Activated T-helper 2 cell treated with anti-CD3 and anti-CD28 coated beads, Interferon-gamma antibody, Interleukin-2, Interleukin-4, amounts not matched to agents 10 μg/mL and 5 μg/mL and 100 μg/mL, durations not matched to agents 14 hours and 24 hours and 36 hours (primary cell): ENCODE data around the gene IL22RA1. TPM values are rescaled to one million over a fixed set of nuclear protein-coding genes. Genes with fewer than 3 reads are reported as not detected.

ENCODE experiments used
- DNase-seq: peaks from one replicate; pipeline ENCODE4 v3.0.0; 2021; ENCODE audit warnings: low spot score
- H3K27ac Mint-ChIP-seq: one replicate; pipeline ENCODE4 v1.8.0; 2021; ENCODE audit warnings: mixed read lengths
- H3K27me3 Mint-ChIP-seq: one replicate; pipeline ENCODE4 v1.8.0; 2021; ENCODE audit warnings: low read depth, mixed read lengths
- H3K36me3 Mint-ChIP-seq: one replicate; pipeline ENCODE4 v1.8.0; 2021; ENCODE audit warnings: low read depth, mixed read lengths
- H3K4me1 Mint-ChIP-seq: one replicate; pipeline ENCODE4 v1.8.0; 2021; ENCODE audit warnings: low read depth, mixed read lengths
- H3K4me3 Mint-ChIP-seq: one replicate; pipeline ENCODE4 v1.8.0; 2021; ENCODE audit warnings: low read depth, mild to moderate bottlenecking, moderate library complexity, mixed read lengths
- H3K9me3 Mint-ChIP-seq: one replicate; pipeline ENCODE4 v1.8.0; 2021; ENCODE audit warnings: mixed read lengths
- intact Hi-C: fragments of 100-400 bp; cut with micrococcal nuclease; formaldehyde crosslinking; loops from one replicate; pipeline ENCODE4 v1.15.1; 2023
- total RNA-seq: library from RNA; stranded (reverse); gene quantifications from 2 replicates; pipeline ENCODE4 v1.2.3, GENCODE V29; 2022

Gene IL22RA1
- total RNA-seq, 1 donor from 2014 or later = not detected

DNA sequence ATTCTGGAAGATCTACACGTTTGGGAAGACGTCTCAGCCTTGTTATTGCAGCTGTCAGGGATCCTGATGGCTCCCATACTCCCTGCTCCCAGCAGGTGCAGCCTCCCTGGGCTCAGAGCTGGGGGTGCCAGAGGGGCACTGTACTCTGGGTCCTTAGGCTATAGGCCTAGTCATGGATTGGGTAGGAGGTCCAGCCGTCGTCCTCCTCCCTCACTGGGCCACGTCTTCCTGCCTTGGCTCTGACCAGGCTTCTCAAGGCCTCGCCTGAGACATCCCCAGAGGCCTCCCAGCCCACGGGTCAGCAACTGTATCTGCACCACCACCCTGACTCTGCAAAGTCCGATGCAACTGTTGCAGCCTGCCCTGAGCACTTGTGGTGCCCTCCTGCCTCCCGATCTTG, 49.2 kb downstream of the IL22RA1 start:
- no peak for DNase-seq
- Mint-ChIP-seq H3K36me3 (no peaks in the 10 kb centered on the region), H3K4me1 (no peaks in the 10 kb centered on the region), H3K4me3 (no peak overlapping the region), H3K27ac (no peak overlapping the region), H3K9me3 (no peaks in the 10 kb centered on the region), H3K27me3 (peaks cover 2% of the 10 kb centered on the region)
- intact Hi-C loops = no loop called here

DNA sequence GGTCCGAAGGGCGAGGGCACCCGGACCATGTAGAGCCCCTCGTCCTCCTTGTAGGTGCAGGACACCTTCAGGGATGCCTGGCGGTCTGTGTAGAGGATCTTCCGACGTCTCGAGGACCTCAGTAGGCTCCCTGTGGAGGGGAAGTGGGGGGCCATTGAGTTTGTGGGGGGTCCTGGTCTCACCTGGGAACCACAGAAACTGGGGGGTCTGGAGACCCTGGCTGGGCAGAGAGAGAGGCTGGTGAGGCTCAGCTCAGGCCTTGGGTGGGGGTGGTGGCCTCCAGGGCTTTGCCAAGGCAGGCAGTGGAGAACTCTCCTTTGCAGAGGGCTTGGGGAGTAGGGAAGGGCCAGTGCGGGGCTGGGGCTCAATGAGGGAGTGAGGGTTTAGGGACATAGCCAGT, 50.0 kb downstream of the IL22RA1 start:
- H3K27ac Mint-ChIP-seq = no peak overlapping the region
- no peak overlapping the region for H3K4me3 Mint-ChIP-seq
- H3K27me3 Mint-ChIP-seq = peaks cover 2% of the 10 kb centered on the region
- no peak for DNase-seq
- no peaks in the 10 kb centered on the region for H3K4me1 Mint-ChIP-seq
- no peaks in the 10 kb centered on the region for H3K36me3 Mint-ChIP-seq
- intact Hi-C loops = no loop called here
- no peaks in the 10 kb centered on the region for H3K9me3 Mint-ChIP-seq

DNA sequence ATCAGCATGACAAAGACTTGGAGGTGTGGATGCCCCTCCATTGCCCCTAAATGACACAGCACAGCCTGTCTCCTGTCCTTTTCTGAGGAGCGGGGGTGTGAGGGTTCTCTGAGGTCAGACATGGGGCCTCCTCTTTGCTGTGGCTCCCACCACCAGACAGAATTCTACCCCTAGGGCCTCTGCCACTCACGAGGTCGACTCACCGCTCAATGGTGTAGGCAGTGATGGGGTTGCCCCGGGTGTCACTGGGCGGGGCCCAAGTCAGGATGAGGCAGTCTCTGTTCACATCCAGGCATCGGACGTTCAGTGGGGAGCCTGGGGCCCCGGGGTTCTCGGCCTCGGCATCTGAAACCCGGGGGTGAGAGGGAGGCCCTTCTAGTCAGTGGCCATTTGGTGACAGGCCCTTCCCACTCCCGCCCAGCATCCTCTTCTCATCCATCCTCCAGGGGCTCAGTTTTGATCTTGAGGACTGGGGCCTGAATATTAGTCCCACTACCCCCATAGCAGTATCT, 50.9 kb downstream of the IL22RA1 start:
- Mint-ChIP-seq H3K27ac (no peak overlapping the region), H3K27me3 (peaks cover 2% of the 10 kb centered on the region), H3K36me3 (no peaks in the 10 kb centered on the region), H3K4me1 (no peaks in the 10 kb centered on the region), H3K4me3 (no peak overlapping the region), H3K9me3 (no peaks in the 10 kb centered on the region)
- intact Hi-C loops = no loop called here
- no peak for DNase-seq

DNA sequence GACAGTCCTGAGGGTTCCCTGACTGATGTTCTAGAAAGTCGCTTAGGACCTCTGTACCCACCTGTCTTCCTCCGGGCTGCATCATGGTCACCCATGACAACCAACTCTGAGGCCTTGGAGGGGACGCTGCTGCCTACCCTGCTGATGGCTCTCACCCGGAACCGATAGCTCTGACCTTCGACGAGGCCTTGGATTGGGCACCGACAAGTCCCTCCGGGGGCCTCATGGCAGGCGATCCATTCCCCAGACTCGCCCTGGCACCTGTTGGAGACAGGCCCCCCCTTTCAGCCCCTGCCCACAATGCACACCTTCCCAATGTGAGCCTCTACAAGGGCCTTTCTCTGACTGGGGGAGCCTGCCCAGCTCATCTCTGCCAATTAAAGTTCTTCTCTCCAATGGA, 52.2 kb downstream of the IL22RA1 start:
- peaks cover 2% of the 10 kb centered on the region for H3K27me3 Mint-ChIP-seq
- DNase-seq = no peak
- intact Hi-C loops = no loop called here
- no peaks in the 10 kb centered on the region for H3K4me1 Mint-ChIP-seq
- no peak overlapping the region for H3K4me3 Mint-ChIP-seq
- H3K36me3 Mint-ChIP-seq = no peaks in the 10 kb centered on the region
- no peak overlapping the region for H3K27ac Mint-ChIP-seq
- no peaks in the 10 kb centered on the region for H3K9me3 Mint-ChIP-seq

DNA sequence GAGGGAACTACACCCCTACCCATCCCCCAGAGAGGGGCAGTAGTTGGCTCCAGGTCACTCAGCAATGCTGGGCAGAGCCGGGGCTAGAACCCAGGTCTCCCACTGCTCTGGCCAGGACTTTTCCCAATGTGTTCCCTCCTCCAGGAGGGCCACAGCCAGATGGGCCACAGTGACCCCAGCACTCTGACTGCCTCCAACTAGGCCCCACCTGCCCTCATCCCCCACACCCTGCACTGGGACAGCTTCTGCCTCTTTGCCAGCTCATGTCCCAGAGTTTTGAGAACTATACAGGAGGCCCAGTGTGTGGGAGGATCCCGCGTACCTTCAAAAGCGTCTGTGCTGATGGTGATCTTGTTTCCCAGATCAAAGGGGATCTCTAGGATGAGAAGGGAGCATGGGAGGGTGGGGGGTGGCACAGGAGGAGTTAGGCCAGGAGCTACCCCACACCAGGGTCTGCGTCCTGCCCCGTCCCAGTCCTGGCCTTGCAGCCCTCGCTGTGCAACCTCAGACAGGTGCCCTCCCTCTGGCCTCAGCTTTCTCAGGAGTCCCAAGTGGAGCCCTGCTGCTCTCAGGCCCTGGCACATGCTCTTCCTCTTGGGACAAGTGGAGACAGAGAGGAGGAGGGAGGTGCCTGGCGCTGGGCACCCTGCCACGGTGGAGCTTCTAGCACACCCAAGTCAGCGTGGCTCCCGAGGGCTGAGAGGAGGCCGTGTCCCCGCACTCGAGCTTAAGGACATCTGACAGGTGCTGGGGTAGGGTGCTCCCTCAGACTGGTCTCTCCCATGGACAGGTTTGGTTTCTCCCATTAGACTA, 53.0 kb downstream of the IL22RA1 start:
- no peak overlapping the region for H3K27ac Mint-ChIP-seq
- no peaks in the 10 kb centered on the region for H3K9me3 Mint-ChIP-seq

DNA sequence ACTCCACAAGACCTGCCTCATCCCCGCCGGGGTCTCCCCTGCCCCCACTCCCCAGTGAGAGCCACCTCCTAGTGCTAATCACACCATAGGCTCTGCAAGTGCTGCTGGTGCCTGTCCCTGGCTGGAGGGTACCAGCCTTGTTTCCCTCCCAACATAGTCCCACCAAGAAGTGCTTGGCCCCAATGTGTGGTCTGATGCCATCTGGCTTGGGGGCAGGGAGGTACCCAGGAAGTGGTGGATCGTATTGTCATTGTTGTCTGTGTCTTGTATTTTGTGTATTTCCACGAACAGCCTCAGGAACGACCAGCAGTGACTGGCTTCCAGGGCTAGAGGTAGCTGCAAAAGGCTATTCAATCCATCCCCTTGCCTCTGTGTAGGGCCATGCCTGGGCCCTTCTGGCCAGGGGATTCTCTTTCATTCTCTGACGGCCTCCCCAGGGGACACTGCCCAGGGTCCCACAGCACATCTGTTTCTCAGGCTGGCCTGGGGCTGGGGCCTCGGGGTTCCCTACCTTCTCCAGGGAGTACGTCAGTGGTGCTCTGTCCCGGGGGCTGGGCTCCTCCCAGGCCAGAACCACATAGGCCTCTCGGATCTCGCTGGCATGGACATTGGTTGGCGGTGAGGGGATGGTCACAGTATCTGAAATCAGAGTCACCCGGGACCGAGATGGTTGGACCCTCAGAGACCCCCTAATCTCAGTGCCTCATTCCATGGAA, 53.8 kb downstream of the IL22RA1 start:
- DNase-seq = no peak

More for the DNA sequence above, 53.0 kb downstream of the IL22RA1 start:
- Mint-ChIP-seq H3K36me3 (no peaks in the 10 kb centered on the region), H3K4me3 (no peak overlapping the region), H3K4me1 (no peaks in the 10 kb centered on the region), H3K27me3 (peaks cover 3% of the 10 kb centered on the region)
- intact Hi-C loops = no loop called here
- DNase-seq = no peak

DNA sequence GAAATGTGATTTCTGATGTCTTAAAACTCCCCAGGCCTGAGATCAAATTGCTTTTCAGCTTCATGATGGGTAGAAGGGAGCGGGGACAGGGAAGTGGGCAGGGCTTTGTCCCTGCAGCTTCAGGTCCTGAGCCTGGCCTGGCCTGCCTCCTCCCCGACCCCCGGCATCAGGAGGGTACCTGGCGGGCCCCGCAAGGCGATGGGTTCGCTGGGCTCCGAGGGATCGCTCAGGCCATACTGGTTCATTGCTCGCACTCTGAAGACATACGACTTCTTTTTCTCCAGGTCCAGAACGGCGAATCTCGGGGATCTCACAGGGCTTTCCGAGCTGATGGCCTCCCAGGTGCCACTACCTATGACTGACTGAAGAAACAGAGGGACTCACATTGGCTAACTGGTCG, 56.5 kb downstream of the IL22RA1 start:
- Mint-ChIP-seq H3K36me3 (no peaks in the 10 kb centered on the region), H3K4me3 (no peak overlapping the region), H3K9me3 (no peaks in the 10 kb centered on the region), H3K27me3 (peaks cover 1% of the 10 kb centered on the region), H3K27ac (no peak overlapping the region), H3K4me1 (no peaks in the 10 kb centered on the region)
- intact Hi-C loops = no loop called here
- no peak for DNase-seq

More for the DNA sequence above, 53.8 kb downstream of the IL22RA1 start:
- Mint-ChIP-seq H3K4me3 (no peak overlapping the region), H3K36me3 (no peaks in the 10 kb centered on the region), H3K27me3 (peaks cover 1% of the 10 kb centered on the region), H3K27ac (no peak overlapping the region), H3K9me3 (no peaks in the 10 kb centered on the region), H3K4me1 (no peaks in the 10 kb centered on the region)
- intact Hi-C loops = no loop called here

DNA sequence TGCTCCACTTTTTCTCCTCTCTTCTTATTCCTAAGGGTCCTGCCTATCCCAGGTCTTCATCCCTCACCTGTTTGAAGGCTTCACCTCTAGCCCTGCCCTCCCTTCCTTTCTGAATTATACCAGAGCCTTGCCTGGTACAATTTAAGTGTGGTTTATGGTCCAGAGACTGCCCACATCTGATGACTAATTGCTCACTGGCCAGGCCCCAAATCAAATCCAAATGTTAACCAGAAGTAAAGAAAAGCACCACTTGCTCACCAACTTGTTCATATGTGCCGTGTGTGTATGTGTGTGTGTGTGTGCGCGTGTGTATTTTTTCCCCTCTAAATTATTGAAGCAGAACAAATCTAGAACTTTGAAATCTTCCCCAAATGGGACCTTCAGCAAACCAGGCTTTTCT, 57.4 kb downstream of the IL22RA1 start:
- no peak for DNase-seq
- Mint-ChIP-seq H3K27ac (no peak overlapping the region), H3K9me3 (no peaks in the 10 kb centered on the region), H3K4me1 (no peaks in the 10 kb centered on the region), H3K4me3 (no peak overlapping the region), H3K27me3 (peaks cover 1% of the 10 kb centered on the region), H3K36me3 (no peaks in the 10 kb centered on the region)
- intact Hi-C loops = no loop called here

DNA sequence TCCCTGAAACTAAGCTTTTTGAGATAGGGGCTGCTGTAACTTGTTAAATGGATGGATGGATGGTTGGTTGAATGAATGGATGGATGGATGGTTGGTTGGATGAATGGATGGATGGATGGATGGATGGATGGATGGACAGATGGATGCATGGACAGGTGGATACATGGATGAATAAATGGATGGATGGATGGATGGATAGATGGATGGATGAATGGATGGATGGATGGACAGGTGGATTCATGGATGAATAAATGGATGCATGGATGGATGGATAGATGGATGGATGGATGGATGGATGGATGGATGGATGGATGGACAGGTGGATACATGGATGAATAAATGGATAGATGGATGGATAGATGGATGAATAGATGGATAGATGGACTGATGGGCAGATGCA, 57.9 kb downstream of the IL22RA1 start:
- Mint-ChIP-seq H3K27me3 (peaks cover 1% of the 10 kb centered on the region), H3K27ac (no peak overlapping the region), H3K9me3 (no peaks in the 10 kb centered on the region), H3K36me3 (no peaks in the 10 kb centered on the region), H3K4me3 (no peak overlapping the region), H3K4me1 (no peaks in the 10 kb centered on the region)
- no peak for DNase-seq
- intact Hi-C loops = no loop called here

DNA sequence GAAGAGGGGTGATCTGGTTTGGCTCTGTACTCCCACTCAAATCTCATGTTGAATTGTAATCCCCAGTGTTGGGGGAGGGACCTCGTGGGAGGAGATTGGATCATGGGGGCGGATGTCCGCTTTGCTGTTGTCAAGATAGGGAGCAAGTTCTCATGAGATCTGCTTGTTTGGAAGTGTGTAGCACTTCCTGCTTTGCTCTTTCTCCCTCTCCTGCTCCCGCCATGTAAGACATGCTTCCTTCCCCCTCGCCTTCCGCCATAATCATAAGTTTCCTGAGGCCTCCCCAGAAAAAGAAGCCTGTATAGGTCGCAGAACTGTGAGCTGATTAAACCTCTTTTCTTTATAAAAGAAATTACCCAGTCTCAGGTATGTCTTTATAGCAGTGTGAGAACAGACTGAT, 58.9 kb downstream of the IL22RA1 start:
- Mint-ChIP-seq H3K27ac (no peak overlapping the region), H3K36me3 (no peaks in the 10 kb centered on the region), H3K27me3 (peaks cover 1% of the 10 kb centered on the region), H3K9me3 (no peaks in the 10 kb centered on the region), H3K4me3 (no peak overlapping the region), H3K4me1 (no peaks in the 10 kb centered on the region)
- intact Hi-C loops = no loop called here
- DNase-seq = no peak

DNA sequence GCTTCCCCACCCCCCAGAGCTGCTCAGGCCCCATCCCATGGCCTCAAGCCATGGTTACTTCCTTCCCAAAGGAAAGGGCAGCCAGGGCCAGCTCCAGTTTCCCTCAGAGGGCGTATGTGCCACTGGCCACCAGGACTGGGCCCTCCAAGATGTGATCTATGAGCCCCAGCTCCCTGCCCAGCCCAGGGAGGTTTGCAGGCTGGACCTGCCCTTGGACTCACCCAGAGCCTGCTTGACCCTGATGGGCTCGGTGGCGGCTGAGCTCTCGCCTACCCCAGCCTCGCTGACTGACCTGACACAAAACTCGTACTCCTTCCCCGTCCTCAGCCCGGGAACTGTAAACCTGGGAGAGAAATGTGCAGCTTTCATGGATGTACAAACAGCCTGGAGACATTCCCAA, 60.6 kb downstream of the IL22RA1 start:
- DNase-seq = no peak
- Mint-ChIP-seq H3K27me3 (peaks cover 4% of the 10 kb centered on the region), H3K36me3 (no peaks in the 10 kb centered on the region), H3K9me3 (no peaks in the 10 kb centered on the region), H3K4me3 (no peak overlapping the region), H3K27ac (no peak overlapping the region), H3K4me1 (no peaks in the 10 kb centered on the region)
- intact Hi-C loops = no loop called here

DNA sequence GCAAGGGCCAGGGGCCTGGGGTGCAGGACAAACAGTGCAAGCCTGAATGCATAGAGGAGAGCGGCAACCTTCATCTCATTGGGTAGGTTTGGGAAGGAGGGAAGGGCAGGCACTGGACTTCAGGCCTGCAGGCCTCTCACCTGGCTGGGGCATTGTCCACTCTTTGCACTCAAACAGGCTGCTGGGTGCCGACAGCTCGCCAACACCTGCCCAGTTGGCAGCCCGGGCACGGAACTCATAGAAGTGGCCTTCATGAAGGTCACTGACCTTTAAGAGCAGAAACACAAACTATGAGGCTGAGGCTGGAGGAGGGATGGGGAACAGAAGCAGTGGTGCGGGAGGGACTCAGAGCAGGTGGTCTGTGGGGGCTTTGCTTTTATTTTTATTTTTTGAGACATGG, 61.8 kb downstream of the IL22RA1 start:
- intact Hi-C loops = no loop called here
- H3K4me1 Mint-ChIP-seq = no peaks in the 10 kb centered on the region
- no peak overlapping the region for H3K4me3 Mint-ChIP-seq
- no peak for DNase-seq
- H3K27ac Mint-ChIP-seq = no peak overlapping the region
- no peaks in the 10 kb centered on the region for H3K9me3 Mint-ChIP-seq
- peaks cover 4% of the 10 kb centered on the region for H3K27me3 Mint-ChIP-seq
- no peaks in the 10 kb centered on the region for H3K36me3 Mint-ChIP-seq

DNA sequence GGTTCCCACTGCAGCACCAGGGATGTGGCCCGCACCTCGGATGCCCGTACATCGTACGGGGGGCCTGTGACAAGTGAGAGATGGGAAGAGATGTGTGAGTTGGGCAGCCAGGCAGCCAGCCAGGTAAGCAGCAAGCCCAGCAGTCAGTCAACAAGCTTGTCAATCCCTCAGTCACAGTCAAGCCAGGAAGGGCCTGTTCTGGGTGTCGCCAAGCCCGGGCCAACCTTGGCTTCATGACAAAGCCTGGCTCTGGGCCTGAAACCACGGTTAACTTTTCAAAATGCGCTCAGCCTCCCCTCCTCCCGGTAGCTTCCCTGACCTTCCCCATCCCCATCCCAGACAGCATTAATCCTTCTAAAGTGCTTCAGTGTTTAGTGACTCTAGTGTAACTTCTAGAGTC, 62.8 kb downstream of the IL22RA1 start:
- intact Hi-C loops = no loop called here
- DNase-seq = no peak
- H3K9me3 Mint-ChIP-seq = no peaks in the 10 kb centered on the region
- H3K27ac Mint-ChIP-seq = no peak overlapping the region
- H3K36me3 Mint-ChIP-seq = no peaks in the 10 kb centered on the region
- no peaks in the 10 kb centered on the region for H3K4me1 Mint-ChIP-seq
- H3K4me3 Mint-ChIP-seq = no peak overlapping the region
- H3K27me3 Mint-ChIP-seq = peaks cover 3% of the 10 kb centered on the region
